Measurements from ENCODE around the gene PRELID2.

DNA sequence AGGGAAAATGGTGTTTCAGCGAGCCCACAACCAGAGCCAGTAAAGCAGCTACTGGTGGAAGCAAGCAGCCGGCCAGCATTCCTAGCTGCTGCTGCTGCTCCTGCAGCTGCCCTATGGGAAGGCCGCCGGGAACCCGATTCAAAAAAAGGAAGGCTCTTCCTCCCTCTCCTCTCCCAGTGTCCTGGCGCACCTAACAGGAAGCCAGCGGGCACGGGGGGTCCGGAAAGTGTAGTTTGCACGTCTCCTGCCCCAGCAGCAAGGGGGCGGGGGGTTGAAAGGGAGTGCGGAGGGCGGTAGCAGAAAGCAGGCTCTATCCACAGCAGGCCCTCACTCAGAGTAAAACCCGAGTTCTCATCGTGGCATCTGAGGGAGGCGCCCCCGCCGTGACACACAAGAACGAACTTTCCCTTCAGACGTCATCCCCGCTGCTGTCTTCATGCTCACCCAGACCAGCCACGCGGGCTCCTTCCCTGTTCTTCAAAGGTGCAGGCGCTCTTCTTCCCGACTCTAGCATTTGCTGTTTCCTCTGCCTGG is 21.2 kb upstream of the PRELID2 start:
- TF ChIP-seq GATA3 (IDR thresholded peaks at IDR 0.05; ENCODE audit: low read depth, low read length), result no peak
- TF ChIP-seq GATA2 (IDR thresholded peaks at IDR 0.05; ENCODE audit: low read depth, low read length), result no peak
